CD4-positive, alpha-beta T cell (primary cell): Measurements from ENCODE around the gene KCTD11. TPM values are rescaled to one million over a fixed set of nuclear protein-coding genes. Genes with fewer than 3 reads are reported as not detected.

ENCODE experiments used
- ATAC-seq: fragments of 200-7000 bp; cut with Tn5 transposase; one replicate; pipeline ENCODE4 v1.10.0; 2022; ENCODE audit warnings: mild to moderate bottlenecking; ENCODE audit not compliant: poor library complexity
- CTCF ChIA-PET: fragments of 350-600 bp; sonication (Branson Sonifier 250); formaldehyde crosslinking; loops from one replicate; lab custom pipeline; 2021; ENCODE audit warnings: antibody characterized with exemption, inconsistent platforms; lab: Charles Lee
- POLR2A ChIA-PET: fragments of 350-600 bp; sonication (Branson Sonifier 250); formaldehyde crosslinking; loops from one replicate; lab custom pipeline; 2021; ENCODE audit warnings: antibody characterized with exemption, inconsistent platforms; lab: Charles Lee
- DNase-seq, 14 experiments: peaks; one replicate each; pipeline ENCODE4 v3.0.0-alpha.2; 2013 to 2020; ENCODE audit warnings: mixed read lengths in 2 of 14
- H3K27ac ChIP-seq, 2 donors: one replicate each; pipeline versions ENCODE4 v1.5.1 to v1.7.0; 2013; ENCODE audit warnings: low read length in 2 of 2, low read depth in 1 of 2, mild to moderate bottlenecking in 1 of 2
- H3K27me3 ChIP-seq, 2 experiments: 1 replicate in 1 of 2; 2 replicates in 1 of 2; pipeline versions ENCODE4 v1.6.1 to v1.7.0; 2013; ENCODE audit warnings: low read length in 2 of 2, control low read depth in 1 of 2, mild to moderate bottlenecking in 1 of 2, moderate library complexity in 1 of 2; ENCODE audit not compliant: insufficient read depth in 2 of 2, control insufficient read depth in 1 of 2
- H3K36me3 ChIP-seq: one replicate; pipeline ENCODE4 v1.6.1; 2013; ENCODE audit warnings: low read length, control low read depth; ENCODE audit not compliant: insufficient read depth
- H3K4me1 ChIP-seq: one replicate; pipeline ENCODE4 v1.6.1; 2013; ENCODE audit warnings: low read length, control low read depth; ENCODE audit not compliant: insufficient read depth
- H3K4me3 ChIP-seq: one replicate; pipeline ENCODE4 v1.5.1; 2013; ENCODE audit warnings: mild to moderate bottlenecking, low read length, moderate library complexity
- H3K9me3 ChIP-seq, 2 experiments: 1 replicate in 1 of 2; 2 replicates in 1 of 2; pipeline versions ENCODE4 v1.6.1 to v1.7.0; 2013; ENCODE audit warnings: low read length in 2 of 2, mild to moderate bottlenecking in 2 of 2, control low read depth in 1 of 2, moderate library complexity in 1 of 2; ENCODE audit not compliant: control insufficient read depth in 1 of 2, insufficient read depth in 1 of 2
- H3K27ac Mint-ChIP-seq: one replicate; pipeline ENCODE4 v1.8.0; 2020; ENCODE audit warnings: mixed read lengths
- H3K27me3 Mint-ChIP-seq: one replicate; pipeline ENCODE4 v1.8.0; 2021; ENCODE audit warnings: mixed read lengths
- H3K36me3 Mint-ChIP-seq: one replicate; pipeline ENCODE4 v1.8.0; 2021; ENCODE audit warnings: low read depth, mixed read lengths
- H3K4me1 Mint-ChIP-seq: one replicate; pipeline ENCODE4 v1.8.0; 2021; ENCODE audit warnings: low read depth, mixed read lengths
- H3K4me3 Mint-ChIP-seq: one replicate; pipeline ENCODE4 v1.8.0; 2020; ENCODE audit warnings: mild to moderate bottlenecking, mixed read lengths
- H3K9me3 Mint-ChIP-seq: one replicate; pipeline ENCODE4 v1.8.0; 2020; ENCODE audit warnings: mixed read lengths
- CTCF ChIP-seq: fragments of 200-600 bp; IDR thresholded peaks from one replicate; pipeline ENCODE4 v1.8.0; 2022; ENCODE audit warnings: antibody characterized with exemption, mild to moderate bottlenecking
- intact Hi-C, 2 experiments: fragments of 100-400 bp; cut with DNase I in 1 of 2; cut with micrococcal nuclease in 1 of 2; formaldehyde crosslinking; loops; one replicate each; pipeline versions ENCODE4 v1.15.1 to v1.9.0; 2023 to 2025; cut with DNase I, micrococcal nuclease
- total RNA-seq, 174 experiments: library from RNA in 2 of 174; stranded (reverse) in 2 of 174; gene quantifications; one replicate each; pipeline ENCODE4 v1.2.3 and lab custom pipeline; 2021 to 2026

The KCTD11 gene
- total RNA-seq, 2 experiments from 2014 or later: 1.3 to 1.6 TPM

- ChIA-PET POLR2A (interaction anchor here (0.9 to 2.9 kb wide), 16 partner anchors 8 to 357 kb away, joined by 3 to 37 read pairs (median 7); partner anchors contain the start of genes ACAP1, NEURL4, PLSCR3 and POLR2A), CTCF (interaction anchor here (1.3 to 2.6 kb wide), 5 partner anchors 9 to 107 kb away, joined by 3 to 18 read pairs (median 6); partner anchors contain the start of genes PLSCR3 and TMEM102)
- no peak for TF ChIP-seq CTCF
- Histone ChIP-seq H3K4me1 (peaks cover 29% of the 10 kb centered on the region), H3K36me3 (no peaks in the 10 kb centered on the region), H3K4me3 (peak overlapping the region; percentile 77), H3K27ac (peak overlapping the region in 1 of 2 donors; percentile 36), H3K27me3 (peaks cover 0 to 5% of the 10 kb centered on the region in 2 experiments), H3K9me3 (no peaks in the 10 kb centered on the region)
- Mint-ChIP-seq H3K27me3 (no peaks in the 10 kb centered on the region), H3K27ac (peak overlapping the region; percentile 87), H3K4me3 (peak overlapping the region; percentile 98), H3K36me3 (peaks cover 9% of the 10 kb centered on the region), H3K9me3 (no peaks in the 10 kb centered on the region), H3K4me1 (peaks cover 28% of the 10 kb centered on the region)
- DNase-seq: peak in 6 of 14 experiments; percentile 14 to 54 (median 26)
- intact Hi-C loops: loop anchor here in 1 of 2 experiments (10.0 kb wide), 1 partner anchor 48 kb away; the partner anchor contains the start of genes KCTD11 and TMEM95
- no peak for ATAC-seq
Observed at GRCh38 chr17:7403043-7403726, 51.2 kb downstream of the KCTD11 start.

GRCh38 chr17:7403727-7403976 is 51.7 kb downstream of the KCTD11 start:
- no peak for TF ChIP-seq CTCF
- intact Hi-C loops: loop anchor here in 1 of 2 experiments (10.0 kb wide), 1 partner anchor 49 kb away; the partner anchor contains the start of genes KCTD11 and TMEM95
- no peaks in the 10 kb centered on the region for H3K27me3 Mint-ChIP-seq
- H3K4me1 Mint-ChIP-seq: peaks cover 28% of the 10 kb centered on the region
- Histone ChIP-seq H3K4me3 (peak overlapping the region; percentile 77), H3K27me3 (peaks cover 0 to 5% of the 10 kb centered on the region in 2 experiments), H3K36me3 (no peaks in the 10 kb centered on the region), H3K4me1 (peaks cover 31% of the 10 kb centered on the region), H3K27ac (peak overlapping the region in 1 of 2 donors; percentile 36), H3K9me3 (no peaks in the 10 kb centered on the region)
- ChIA-PET POLR2A (interaction anchor here (0.8 to 2.9 kb wide), 21 partner anchors 8 to 368 kb away, joined by 3 to 37 read pairs (median 6); partner anchors contain the start of genes ACAP1, MPDU1, NEURL4 and PLSCR3), CTCF (interaction anchor here (1.3 to 2.6 kb wide), 5 partner anchors 10 to 107 kb away, joined by 3 to 18 read pairs (median 6); partner anchors contain the start of genes PLSCR3 and TMEM102)
- ATAC-seq: no peak
- DNase-seq: no peak
- H3K4me3 Mint-ChIP-seq: peak overlapping the region; percentile 98
- H3K27ac Mint-ChIP-seq: peak overlapping the region; percentile 87
- no peaks in the 10 kb centered on the region for H3K9me3 Mint-ChIP-seq
- H3K36me3 Mint-ChIP-seq: peaks cover 9% of the 10 kb centered on the region

GRCh38 chr17:7403977-7404736 is 52.2 kb downstream of the KCTD11 start, which contains the start of gene TMEM256:
TMEM256 (minus strand) TSS chr17:7404097; CDS start chr17:7404084, 13 bp downstream.
- CTCF ChIA-PET: interaction anchor here (0.8 to 2.6 kb wide), 5 partner anchors 10 to 675 kb away, joined by 4 to 18 read pairs (median 6); partner anchors contain the start of genes PLSCR3 and TMEM102

More at GRCh38 chr17:7403977-7404736, 52.2 kb downstream of the KCTD11 start, which contains the start of gene TMEM256:
- Mint-ChIP-seq H3K36me3 (peaks cover 9% of the 10 kb centered on the region), H3K4me3 (peak within 1 kb of the TSS; percentile 98), H3K4me1 (peaks cover 31% of the 10 kb centered on the region), H3K27me3 (no peaks in the 10 kb centered on the region), H3K27ac (peak within 1 kb of the TSS; percentile 87), H3K9me3 (no peaks in the 10 kb centered on the region)
- ATAC-seq (peak; percentile 88), DNase-seq (peak; percentile 90 to 99 (median 94))
- peak within 1 kb of the TSS in 1 of 2 donors; percentile 82 for H3K27ac ChIP-seq
- peak within 1 kb of the TSS; percentile 77 for H3K4me3 ChIP-seq
- peaks cover 36% of the 10 kb centered on the region for H3K4me1 ChIP-seq
- intact Hi-C loops: loop anchor here (1.0 to 10.0 kb wide), 4 partner anchors 10 to 80 kb away; partner anchors contain the start of genes PLSCR3 (in 2 of the 2), KCTD11 (in 1 of the 2), POLR2A (in 1 of the 2) and TMEM102 (in 1 of the 2)
- peaks cover 0 to 5% of the 10 kb centered on the region in 2 experiments for H3K27me3 ChIP-seq
- POLR2A ChIA-PET: interaction anchor here (0.6 to 2.9 kb wide), 25 partner anchors 9 to 368 kb away, joined by 3 to 37 read pairs (median 6); partner anchors contain the start of genes ACAP1, MPDU1, NEURL4 and PLSCR3
- no peak for TF ChIP-seq CTCF
- H3K36me3 ChIP-seq: no peaks in the 10 kb centered on the region
- H3K9me3 ChIP-seq: no peaks in the 10 kb centered on the region
